ENCODE measurements around the gene TAX1BP3. TPM values are rescaled to one million over a fixed set of nuclear protein-coding genes. Genes with fewer than 3 reads are reported as not detected.

Gene TAX1BP3
- total and polyA plus RNA-seq, 2 experiments from 2014 or later: 98.7 to 134 TPM

GRCh38 chr17:3655766-3656165 is 12.6 kb downstream of the TAX1BP3 start:
- H3K27me3 ChIP-seq (ENCODE audit: insufficient read depth): no peaks in the 10 kb centered on the region
- H3K79me2 ChIP-seq (replicated peaks; ENCODE audit: insufficient read depth): no peaks in the 10 kb centered on the region
- H4K20me1 ChIP-seq (replicated peaks; ENCODE audit: insufficient read depth): no peaks in the 10 kb centered on the region
- no peak overlapping the region for H3K4me2 ChIP-seq
- no peak overlapping the region; the same call in 1 of the 2 replicates for H3K27ac Mint-ChIP-seq
- H3K36me3 Mint-ChIP-seq (ENCODE audit: low read depth): no peaks in the 10 kb centered on the region
- H3K9me3 Mint-ChIP-seq: no peaks in the 10 kb centered on the region
- peaks cover 2% of the 10 kb centered on the region for H3K27me3 Mint-ChIP-seq (ENCODE audit: insufficient read depth, low read depth, poor library complexity)
- H2AFZ ChIP-seq: no peak overlapping the region
- no peak overlapping the region for H3K27ac ChIP-seq (ENCODE audit: low read depth)
- H3K36me3 ChIP-seq (ENCODE audit: insufficient read depth): no peaks in the 10 kb centered on the region
- TF ChIP-seq ZNF114 (CRISPR knock-in tag; IDR thresholded peaks at IDR 0.05) (no peak), STAT1 (IDR thresholded peaks at IDR 0.05; ENCODE audit: unreplicated experiment) (no peak), CTCF (conservative IDR thresholded peaks at IDR 0.05; ENCODE audit: low read depth in 2 of 2) (no peak), ZNF331 (CRISPR knock-in tag; IDR thresholded peaks at IDR 0.05; ENCODE audit: low read depth) (no peak), EZH2 (IDR thresholded peaks at IDR 0.05; ENCODE audit: low read depth, unreplicated experiment) (no peak), POLR2AphosphoS5 (IDR thresholded peaks at IDR 0.05; ENCODE audit: low read depth) (no peak), JUNB (IDR thresholded peaks at IDR 0.05; ENCODE audit: unreplicated experiment) (no peak), ZNF462 (CRISPR knock-in tag; IDR thresholded peaks at IDR 0.05) (no peak), REST (IDR thresholded peaks at IDR 0.05; ENCODE audit: unreplicated experiment) (no peak)
- no peaks in the 10 kb centered on the region for H3K9me2 ChIP-seq (ENCODE audit: insufficient read depth)
- H3K4me1 ChIP-seq (ENCODE audit: insufficient read depth): no peaks in the 10 kb centered on the region
- no peak overlapping the region for H3K4me3 Mint-ChIP-seq
- H3F3A ChIP-seq (replicated peaks; ENCODE audit: low read depth): no peaks in the 10 kb centered on the region
- no peak overlapping the region for H3K4me3 ChIP-seq
- DNase-seq (ENCODE audit: low spot score) (no peak), ATAC-seq (no peak)
- peaks cover 7% of the 10 kb centered on the region; the same call in 1 of the 3 replicates for H3K4me1 Mint-ChIP-seq

Data from GM23338 (cell line).